Peyer's patch (tissue), 4 donors: ENCODE results near the gene KBTBD6. TPM values are rescaled to one million over a fixed set of nuclear protein-coding genes. Genes with fewer than 3 reads are reported as not detected.

Experiments
- DNase-seq, 3 donors: peaks; one replicate each; pipeline ENCODE4 v3.0.0-alpha.2; 2017 to 2019
- H3K27ac ChIP-seq, 4 donors: fragments of 200-600 bp; sonication (generic); one replicate each; pipeline ENCODE4 v1.5.1; 2016 to 2019
- H3K27me3 ChIP-seq, 2 donors: fragments of 200-600 bp; sonication (generic); one replicate each; pipeline ENCODE4 v1.5.1; 2019
- H3K36me3 ChIP-seq, 3 donors: fragments of 200-600 bp; sonication (generic); one replicate each; pipeline ENCODE4 v1.5.1; 2016 to 2019
- H3K4me1 ChIP-seq, 4 donors: fragments of 200-600 bp; sonication (generic); one replicate each; pipeline ENCODE4 v1.5.1; 2016 to 2019
- H3K4me3 ChIP-seq, 4 donors: fragments of 200-600 bp; sonication (generic); 1 replicate in 3 of 4; 2 replicates in 1 of 4; pipeline ENCODE4 v1.5.1; 2016 to 2019; ENCODE audit warnings: mild to moderate bottlenecking in 1 of 4
- H3K9me3 ChIP-seq, 4 donors: fragments of 200-600 bp; sonication (generic); one replicate each; pipeline ENCODE4 v1.5.1; 2016 to 2019; ENCODE audit warnings: mild to moderate bottlenecking in 1 of 4
- POLR2A ChIP-seq, 2 donors: fragments of 450-650 bp; IDR thresholded peaks; one replicate each; pipeline ENCODE4 v1.5.1; 2017; ENCODE audit warnings: antibody characterized with exemption in 2 of 2, mild to moderate bottlenecking in 2 of 2, moderate library complexity in 2 of 2
- total RNA-seq, 4 donors: library from RNA; depleted of rRNA; stranded (reverse); fragments of >200 nt; gene quantifications; one replicate each; pipeline ENCODE4 v1.1.0, GENCODE V29; 2016
- TF ChIP-seq, protein P1 (sequence below), 6 experiments: fragments of 450-650 bp in 4 of 6; fragments of 200-600 bp in 2 of 6; sonication (generic) in 1 of 6; IDR thresholded peaks; one replicate each; pipeline ENCODE4 v1.5.1; 2017 to 2019; ENCODE audit warnings: antibody characterized with exemption in 6 of 6, mild to moderate bottlenecking in 3 of 6, moderate library complexity in 1 of 6

KBTBD6 gene
- total RNA-seq, 4 donors from 2014 or later = 1.4 to 3.3 (median 3.1) TPM

DNA sequence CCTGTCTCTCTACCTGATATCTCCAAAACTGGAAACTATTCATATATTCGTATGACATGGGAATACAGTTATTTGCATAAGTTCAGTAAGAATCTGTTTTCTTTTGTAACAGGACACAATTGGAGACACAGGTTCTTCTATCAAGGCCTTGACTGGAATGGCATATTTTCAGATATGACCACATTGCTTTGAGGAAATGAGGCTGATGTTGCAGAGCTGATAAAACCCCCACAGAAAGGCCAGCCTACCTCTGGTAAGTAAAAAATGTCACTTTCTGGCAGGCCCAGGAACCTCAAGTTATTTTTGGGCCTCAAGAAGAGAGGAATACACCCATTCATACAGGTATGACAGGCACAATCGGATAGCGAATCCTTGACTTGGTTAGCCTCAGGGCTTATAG is 29.5 kb upstream of the KBTBD6 start:
- Histone ChIP-seq H3K9me3 (no peaks in the 10 kb centered on the region), H3K36me3 (no peaks in the 10 kb centered on the region), H3K27ac (no peak overlapping the region), H3K27me3 (no peaks in the 10 kb centered on the region), H3K4me3 (no peak overlapping the region), H3K4me1 (no peaks in the 10 kb centered on the region)
- TF ChIP-seq, protein P1, sequence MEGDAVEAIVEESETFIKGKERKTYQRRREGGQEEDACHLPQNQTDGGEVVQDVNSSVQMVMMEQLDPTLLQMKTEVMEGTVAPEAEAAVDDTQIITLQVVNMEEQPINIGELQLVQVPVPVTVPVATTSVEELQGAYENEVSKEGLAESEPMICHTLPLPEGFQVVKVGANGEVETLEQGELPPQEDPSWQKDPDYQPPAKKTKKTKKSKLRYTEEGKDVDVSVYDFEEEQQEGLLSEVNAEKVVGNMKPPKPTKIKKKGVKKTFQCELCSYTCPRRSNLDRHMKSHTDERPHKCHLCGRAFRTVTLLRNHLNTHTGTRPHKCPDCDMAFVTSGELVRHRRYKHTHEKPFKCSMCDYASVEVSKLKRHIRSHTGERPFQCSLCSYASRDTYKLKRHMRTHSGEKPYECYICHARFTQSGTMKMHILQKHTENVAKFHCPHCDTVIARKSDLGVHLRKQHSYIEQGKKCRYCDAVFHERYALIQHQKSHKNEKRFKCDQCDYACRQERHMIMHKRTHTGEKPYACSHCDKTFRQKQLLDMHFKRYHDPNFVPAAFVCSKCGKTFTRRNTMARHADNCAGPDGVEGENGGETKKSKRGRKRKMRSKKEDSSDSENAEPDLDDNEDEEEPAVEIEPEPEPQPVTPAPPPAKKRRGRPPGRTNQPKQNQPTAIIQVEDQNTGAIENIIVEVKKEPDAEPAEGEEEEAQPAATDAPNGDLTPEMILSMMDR (IDR thresholded peaks at IDR 0.05) = no peak
- TF ChIP-seq POLR2A (IDR thresholded peaks at IDR 0.05) = no peak
- DNase-seq = no peak

DNA sequence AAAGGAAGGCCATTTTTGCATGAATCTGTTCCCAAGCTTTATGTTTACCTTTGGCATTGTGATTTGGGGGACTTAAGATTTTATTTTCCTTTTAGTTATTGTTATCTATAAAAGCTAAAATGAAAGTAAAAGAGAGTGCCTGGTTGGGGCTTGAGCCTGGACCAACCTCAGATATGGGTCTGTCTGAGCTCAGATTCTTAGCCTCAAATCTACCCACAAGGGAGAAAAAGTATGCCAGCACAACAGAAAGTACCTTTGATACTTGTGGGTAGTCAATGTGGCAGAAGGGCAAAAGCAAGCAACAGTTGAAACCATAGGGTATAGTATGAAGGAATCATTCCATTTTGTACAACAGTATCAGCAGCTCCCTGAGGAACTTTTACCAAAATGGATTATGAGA is 26.6 kb upstream of the KBTBD6 start:
- no peaks in the 10 kb centered on the region for H3K9me3 ChIP-seq
- H3K4me3 ChIP-seq = no peak overlapping the region
- H3K27me3 ChIP-seq = no peaks in the 10 kb centered on the region
- H3K4me1 ChIP-seq = no peaks in the 10 kb centered on the region
- TF ChIP-seq, protein P1 (IDR thresholded peaks at IDR 0.05) = no peak
- TF ChIP-seq POLR2A (IDR thresholded peaks at IDR 0.05) = no peak
- DNase-seq = no peak
- no peaks in the 10 kb centered on the region for H3K36me3 ChIP-seq
- no peak overlapping the region for H3K27ac ChIP-seq

DNA sequence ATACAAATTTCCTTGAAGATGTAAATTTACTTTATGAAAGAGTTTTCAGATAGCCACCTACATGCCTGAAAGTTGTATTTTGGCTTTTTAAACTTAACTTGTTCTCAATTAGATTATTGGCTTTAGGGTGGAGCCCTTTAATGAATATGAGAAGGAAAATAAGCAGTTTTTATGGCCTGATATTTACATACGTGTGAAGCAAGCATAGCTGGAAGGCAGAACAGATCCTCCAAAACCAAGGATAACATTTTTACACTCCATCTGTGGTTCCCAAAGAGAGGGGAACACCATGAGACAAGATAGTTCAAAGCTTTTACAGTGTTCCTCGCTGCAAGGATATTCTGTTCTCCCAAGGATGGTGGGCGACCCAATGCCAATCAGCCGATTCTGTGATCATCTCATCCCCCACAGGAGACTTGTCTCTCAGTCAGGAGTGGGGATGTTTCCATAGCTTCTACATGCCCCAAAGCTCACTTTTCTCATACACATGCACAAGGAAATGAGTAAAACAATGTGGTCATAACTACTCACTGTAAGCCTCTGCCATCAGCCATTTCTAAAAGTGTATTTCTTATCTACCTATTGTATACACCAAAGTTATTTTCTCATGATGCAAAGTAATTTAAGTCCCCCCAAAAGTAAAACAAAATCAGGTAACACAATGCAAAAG is 24.6 kb upstream of the KBTBD6 start:
- Histone ChIP-seq H3K4me3 (no peak overlapping the region), H3K27ac (no peak overlapping the region), H3K36me3 (no peaks in the 10 kb centered on the region), H3K4me1 (no peaks in the 10 kb centered on the region), H3K9me3 (no peaks in the 10 kb centered on the region), H3K27me3 (no peaks in the 10 kb centered on the region)
- DNase-seq = no peak
- TF ChIP-seq POLR2A (IDR thresholded peaks at IDR 0.05) = no peak
- TF ChIP-seq, protein P1 (IDR thresholded peaks at IDR 0.05) = no peak

DNA sequence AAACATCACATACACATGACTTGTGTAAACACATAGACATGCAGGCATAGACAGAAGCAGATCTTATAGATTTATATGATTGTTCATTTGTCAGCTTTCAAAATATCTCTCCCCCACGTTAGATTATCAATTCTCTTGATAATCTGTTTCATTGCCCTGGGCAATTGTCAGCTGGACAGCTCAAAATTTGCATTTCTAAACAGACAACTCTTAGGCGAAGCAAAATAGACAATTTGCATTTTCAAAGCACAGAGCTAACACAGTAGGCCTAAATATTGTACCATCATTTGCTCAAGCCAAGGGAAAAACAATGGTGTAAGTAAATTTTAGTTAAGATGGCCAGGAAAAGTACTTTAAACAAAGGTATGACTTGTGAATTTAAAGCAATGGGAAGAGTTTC is 24.0 kb upstream of the KBTBD6 start:
- no peaks in the 10 kb centered on the region for H3K27me3 ChIP-seq
- TF ChIP-seq, protein P1 (IDR thresholded peaks at IDR 0.05) = no peak
- no peak for TF ChIP-seq POLR2A (IDR thresholded peaks at IDR 0.05)
- H3K27ac ChIP-seq = no peak overlapping the region
- H3K4me1 ChIP-seq = no peaks in the 10 kb centered on the region
- no peaks in the 10 kb centered on the region for H3K36me3 ChIP-seq
- no peak for DNase-seq
- peaks cover 0 to 1% (median 0%) of the 10 kb centered on the region in 4 donors for H3K9me3 ChIP-seq
- H3K4me3 ChIP-seq = no peak overlapping the region

DNA sequence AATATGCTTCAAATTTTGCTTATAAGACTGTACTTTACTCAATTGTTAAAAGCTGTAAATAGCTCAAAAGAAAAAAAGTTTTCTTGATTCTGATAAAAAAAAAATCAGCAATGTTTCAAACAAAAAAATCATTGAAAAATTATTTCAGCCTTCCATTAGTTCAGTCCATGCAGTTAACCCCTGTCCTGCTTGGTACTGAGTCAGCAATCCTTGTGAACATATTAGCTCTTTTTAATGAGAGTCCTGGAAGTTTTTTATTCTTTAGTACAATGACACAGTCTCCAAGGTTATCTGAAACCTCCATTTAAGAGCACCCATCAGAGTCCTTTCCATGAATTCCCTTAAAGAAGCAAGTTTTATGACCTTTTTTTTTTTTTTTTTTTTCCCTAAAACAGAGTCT is 21.4 kb upstream of the KBTBD6 start:
- Histone ChIP-seq H3K4me1 (no peaks in the 10 kb centered on the region), H3K27me3 (no peaks in the 10 kb centered on the region), H3K4me3 (no peak overlapping the region), H3K9me3 (peaks cover 0 to 17% (median 3%) of the 10 kb centered on the region in 4 donors), H3K36me3 (no peaks in the 10 kb centered on the region), H3K27ac (no peak overlapping the region)
- TF ChIP-seq POLR2A (IDR thresholded peaks at IDR 0.05) = no peak
- TF ChIP-seq, protein P1 (IDR thresholded peaks at IDR 0.05) = no peak
- DNase-seq = no peak
